Thoracic aorta (tissue), 2 donors: ENCODE results near the gene PDGFD. TPM values are rescaled to one million over a fixed set of nuclear protein-coding genes. Genes with fewer than 3 reads are reported as not detected.

Source experiments
- ATAC-seq: fragments of 150-250 bp; one replicate; pipeline ENCODE4 v1.8.0; 2017; ENCODE audit warnings: low read depth; ENCODE audit not compliant: insufficient number of reproducible peaks, low FRiP score
- DNase-seq: peaks from one replicate; pipeline ENCODE4 v3.0.0-alpha.2; 2020; ENCODE audit warnings: low spot score
- H3K27ac ChIP-seq, 2 donors: fragments of 200-600 bp; sonication (generic); 1 replicate in 1 of 2; 2 replicates in 1 of 2; pipeline ENCODE4 v1.5.1; 2016; ENCODE audit warnings: mild to moderate bottlenecking in 2 of 2, moderate library complexity in 2 of 2
- H3K27me3 ChIP-seq: fragments of 200-600 bp; sonication (generic); replicated peaks from 2 replicates; pipeline ENCODE4 v1.6.0; 2016; ENCODE audit warnings: mild to moderate bottlenecking; ENCODE audit not compliant: insufficient read depth
- H3K36me3 ChIP-seq: fragments of 200-600 bp; sonication (generic); one replicate; pipeline ENCODE4 v1.5.1; 2016
- H3K4me1 ChIP-seq, 2 donors: fragments of 200-600 bp; sonication (generic); 1 replicate in 1 of 2; 2 replicates in 1 of 2; pipeline versions ENCODE4 v1.5.1 to v1.6.0; 2016; ENCODE audit warnings: low read depth in 2 of 2, mild to moderate bottlenecking in 1 of 2; ENCODE audit not compliant: control insufficient read depth in 1 of 2
- H3K4me3 ChIP-seq: fragments of 200-600 bp; sonication (generic); 2 replicates; pipeline ENCODE4 v1.5.1; 2016; ENCODE audit warnings: mild to moderate bottlenecking
- H3K9me3 ChIP-seq: fragments of 200-600 bp; sonication (generic); 2 replicates; pipeline ENCODE4 v1.5.1; 2016
- CTCF ChIP-seq: fragments of 200-600 bp; sonication (generic); IDR thresholded peaks from one replicate; pipeline ENCODE4 v1.5.1; 2019; ENCODE audit warnings: antibody characterized with exemption
- total RNA-seq, 2 donors: library from RNA; depleted of rRNA; stranded (reverse); fragments of >200 nt; gene quantifications; one replicate each; pipeline versions ENCODE4 v1.1.0 to v1.2.3, GENCODE V29; 2016

PDGFD gene
- total RNA-seq, 2 donors from 2014 or later: 135 to 152 TPM

- TF ChIP-seq CTCF: no peak
- DNase-seq (no peak), ATAC-seq (no peak)
- no peaks in the 10 kb centered on the region for H3K9me3 ChIP-seq
- no peaks in the 10 kb centered on the region for H3K36me3 ChIP-seq
- no peak overlapping the region for H3K27ac ChIP-seq
- no peaks in the 10 kb centered on the region for H3K4me1 ChIP-seq
- no peak overlapping the region for H3K4me3 ChIP-seq
- H3K27me3 ChIP-seq: no peaks in the 10 kb centered on the region
Observed at GRCh38 chr11:104146943-104147342, 17.0 kb downstream of the PDGFD start.

- Histone ChIP-seq H3K27ac (no peak overlapping the region), H3K4me1 (no peaks in the 10 kb centered on the region), H3K4me3 (no peak overlapping the region), H3K36me3 (no peaks in the 10 kb centered on the region), H3K9me3 (no peaks in the 10 kb centered on the region), H3K27me3 (no peaks in the 10 kb centered on the region)
- DNase-seq (no peak), ATAC-seq (no peak)
- no peak for TF ChIP-seq CTCF
Observed at GRCh38 chr11:104146421-104146820, 17.5 kb downstream of the PDGFD start.

- Histone ChIP-seq H3K27ac (no peak overlapping the region), H3K9me3 (no peaks in the 10 kb centered on the region), H3K27me3 (no peaks in the 10 kb centered on the region), H3K36me3 (no peaks in the 10 kb centered on the region), H3K4me1 (no peaks in the 10 kb centered on the region), H3K4me3 (no peak overlapping the region)
- no peak for TF ChIP-seq CTCF
- ATAC-seq: no peak
- no peak for DNase-seq
Observed at GRCh38 chr11:104145062-104145461, 18.9 kb downstream of the PDGFD start.

- no peak overlapping the region for H3K27ac ChIP-seq
- DNase-seq (no peak), ATAC-seq (no peak)
- no peak for TF ChIP-seq CTCF
- H3K4me1 ChIP-seq: no peaks in the 10 kb centered on the region
- H3K9me3 ChIP-seq: no peaks in the 10 kb centered on the region
- H3K27me3 ChIP-seq: no peaks in the 10 kb centered on the region
- H3K36me3 ChIP-seq: no peaks in the 10 kb centered on the region
- no peak overlapping the region for H3K4me3 ChIP-seq
Observed at GRCh38 chr11:104142698-104143097, 21.2 kb downstream of the PDGFD start.

GRCh38 chr11:104136861-104137260 lies 27.1 kb downstream of the PDGFD start:
- H3K27me3 ChIP-seq: no peaks in the 10 kb centered on the region
- TF ChIP-seq CTCF: no peak
- H3K9me3 ChIP-seq: no peaks in the 10 kb centered on the region
- DNase-seq (no peak), ATAC-seq (no peak)
- H3K4me1 ChIP-seq: no peaks in the 10 kb centered on the region
- H3K4me3 ChIP-seq: no peak overlapping the region
- no peaks in the 10 kb centered on the region for H3K36me3 ChIP-seq
- no peak overlapping the region for H3K27ac ChIP-seq
